CD14-positive monocyte (primary cell): ENCODE data around the gene TIPARP. TPM values are rescaled to one million over a fixed set of nuclear protein-coding genes. Genes with fewer than 3 reads are reported as not detected.

Source experiments
- DNase-seq, 3 donors: peaks; one replicate each; pipeline ENCODE4 v3.0.0-alpha.2; 2011 to 2022
- H2AFZ ChIP-seq: 2 replicates; pipeline ENCODE4 v1.6.0; 2012; ENCODE audit warnings: mild to moderate bottlenecking, low read depth, low read length, inconsistent platforms; ENCODE audit not compliant: insufficient read depth, poor library complexity, severe bottlenecking
- H3K27ac ChIP-seq, 2 donors: 1 replicate in 1 of 2; 2 replicates in 1 of 2; pipeline ENCODE4 v1.5.1; 2012 to 2013; ENCODE audit warnings: low read length in 2 of 2, control low read depth in 1 of 2, inconsistent platforms in 1 of 2, low read depth in 1 of 2, mild to moderate bottlenecking in 1 of 2
- H3K27me3 ChIP-seq, 2 donors: one replicate each; pipeline versions ENCODE4 v1.6.0 to v1.6.1; 2011 to 2013; ENCODE audit warnings: low read length in 2 of 2; ENCODE audit not compliant: control insufficient read depth in 2 of 2, insufficient read depth in 2 of 2
- H3K36me3 ChIP-seq, 2 donors: replicated peaks in 1 of 2; 1 replicate in 1 of 2; 2 replicates in 1 of 2; pipeline versions ENCODE4 v1.5.1 to v1.6.1; 2012 to 2013; ENCODE audit warnings: low read length in 2 of 2, control low read depth in 1 of 2, inconsistent platforms in 1 of 2, mild to moderate bottlenecking in 1 of 2; ENCODE audit not compliant: insufficient read depth in 2 of 2, control insufficient read depth in 1 of 2
- H3K4me1 ChIP-seq, 2 donors: 1 replicate in 1 of 2; 2 replicates in 1 of 2; pipeline versions ENCODE4 v1.5.1 to v1.6.1; 2012 to 2013; ENCODE audit warnings: low read length in 2 of 2, control low read depth in 1 of 2, inconsistent platforms in 1 of 2, mild to moderate bottlenecking in 1 of 2, moderate library complexity in 1 of 2; ENCODE audit not compliant: insufficient read depth in 2 of 2, control insufficient read depth in 1 of 2
- H3K4me2 ChIP-seq: replicated peaks from 2 replicates; pipeline ENCODE3; 2012; ENCODE audit warnings: low read length, moderate library complexity, mild to moderate bottlenecking; ENCODE audit not compliant: poor library complexity, severe bottlenecking; ENCODE audit errors: extremely low read depth
- H3K4me3 ChIP-seq, 3 experiments: fragments of 200-600 bp in 1 of 3; sonication (generic) in 1 of 3; replicated peaks in 1 of 3; 1 replicate in 2 of 3; 2 replicates in 1 of 3; pipeline ENCODE4 v1.5.1; 2011 to 2013; ENCODE audit warnings: low read length in 3 of 3, mild to moderate bottlenecking in 3 of 3, control low read depth in 2 of 3, low read depth in 2 of 3, inconsistent platforms in 1 of 3, moderate library complexity in 1 of 3
- H3K79me2 ChIP-seq: 2 replicates; pipeline ENCODE4 v1.6.0; 2012; ENCODE audit warnings: mild to moderate bottlenecking, control low read depth, inconsistent platforms, low read length, moderate library complexity; ENCODE audit not compliant: insufficient read depth
- H3K9ac ChIP-seq: 2 replicates; pipeline ENCODE4 v1.6.0; 2017; ENCODE audit warnings: low read length, mild to moderate bottlenecking; ENCODE audit not compliant: insufficient read depth, poor library complexity, severe bottlenecking
- H3K9me3 ChIP-seq, 2 donors: replicated peaks in 1 of 2; 1 replicate in 1 of 2; 2 replicates in 1 of 2; pipeline versions ENCODE4 v1.5.1 to v1.6.1; 2012 to 2013; ENCODE audit warnings: low read length in 2 of 2, control low read depth in 1 of 2; ENCODE audit not compliant: control insufficient read depth in 1 of 2, insufficient read depth in 1 of 2
- H4K20me1 ChIP-seq: 2 replicates; pipeline ENCODE4 v1.6.0; 2012; ENCODE audit warnings: mild to moderate bottlenecking, low read length, control low read depth, moderate library complexity; ENCODE audit not compliant: insufficient read depth
- H3K27ac Mint-ChIP-seq, 7 donors: one replicate each; pipeline ENCODE4 v1.8.0; 2020; ENCODE audit warnings: mild to moderate bottlenecking in 7 of 7, mixed read lengths in 7 of 7, moderate library complexity in 6 of 7, inconsistent platforms in 2 of 7
- H3K27me3 Mint-ChIP-seq, 3 donors: one replicate each; pipeline ENCODE4 v1.8.0; 2021 to 2022; ENCODE audit warnings: low read depth in 3 of 3, mild to moderate bottlenecking in 3 of 3, mixed read lengths in 3 of 3, moderate library complexity in 3 of 3, inconsistent platforms in 1 of 3
- H3K36me3 Mint-ChIP-seq, 2 donors: one replicate each; pipeline ENCODE4 v1.8.0; 2020; ENCODE audit warnings: mixed read lengths in 2 of 2, inconsistent platforms in 1 of 2, mild to moderate bottlenecking in 1 of 2
- H3K4me1 Mint-ChIP-seq: one replicate; pipeline ENCODE4 v1.8.0; 2020; ENCODE audit warnings: mild to moderate bottlenecking, mixed read lengths
- H3K4me3 Mint-ChIP-seq, 2 donors: one replicate each; pipeline ENCODE4 v1.8.0; 2020; ENCODE audit warnings: mild to moderate bottlenecking in 2 of 2, mixed read lengths in 2 of 2, moderate library complexity in 1 of 2
- H3K9me3 Mint-ChIP-seq, 7 donors: one replicate each; pipeline ENCODE4 v1.8.0; 2020 to 2022; ENCODE audit warnings: mixed read lengths in 7 of 7, mild to moderate bottlenecking in 6 of 7, moderate library complexity in 6 of 7, inconsistent platforms in 2 of 7
- WGBS: methylation state at CpG from one replicate; pipeline ENCODE4 v1.1.5; 2013; ENCODE audit warnings: missing lambda C conversion rate; ENCODE audit not compliant: insufficient coverage; 5-methylcytosine and 5-hydroxymethylcytosine counted together
- intact Hi-C, 2 donors: fragments of 100-400 bp; cut with micrococcal nuclease; formaldehyde crosslinking; loops; one replicate each; pipeline versions ENCODE4 v1.15.0 to v1.15.1; 2023
- polyA plus RNA-seq, 3 donors: library from polyadenylated mRNA; depleted of rRNA in 1 of 3; unstranded in 2 of 3; stranded (reverse) in 1 of 3; fragments of 300-500 nt in 2 of 3; fragments of >200 nt in 1 of 3; fragmentation: Illumina TruSeq in 2 of 3; gene quantifications; 1 replicate in 2 of 3; 2 replicates in 1 of 3; pipeline ENCODE4 v1.2.3, GENCODE V29; 2012 to 2021
- TF ChIP-seq, protein P1 (sequence below): fragments of 200-600 bp; IDR thresholded peaks from one replicate; pipeline ENCODE4 v1.8.0; 2022; ENCODE audit warnings: antibody characterized with exemption, mild to moderate bottlenecking

The TIPARP gene
- polyA plus RNA-seq, 3 donors, result 12.7 to 42.5 (median 16.7) TPM

DNA sequence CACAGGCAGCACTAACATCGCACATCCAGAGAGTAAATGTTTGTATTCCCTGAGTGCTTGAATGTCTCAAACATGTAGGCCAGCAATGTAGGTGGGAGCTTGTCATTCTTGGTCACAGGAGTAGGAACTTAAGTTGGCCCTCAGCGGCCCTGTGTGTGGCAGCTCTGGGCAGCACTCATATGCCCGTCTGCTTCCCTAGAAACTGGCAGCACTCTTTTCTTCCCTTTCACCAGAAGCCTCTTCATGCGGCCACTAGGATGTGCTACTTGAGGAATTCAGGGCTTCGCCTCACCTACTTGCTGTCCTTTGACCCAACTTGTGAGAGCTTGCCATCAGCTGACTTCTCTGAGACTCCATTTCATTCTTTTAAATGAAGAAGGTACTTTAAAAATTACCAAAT, 69.5 kb downstream of the TIPARP start:
- Mint-ChIP-seq H3K9me3 (peaks cover 0 to 10% (median 4%) of the 10 kb centered on the region in 7 donors), H3K27ac (peak overlapping the region in 1 of 7 donors; percentile 21), H3K36me3 (no peaks in the 10 kb centered on the region), H3K4me3 (no peak overlapping the region), H3K27me3 (peaks cover 0 to under 1% (median 0%) of the 10 kb centered on the region in 3 donors), H3K4me1 (no peaks in the 10 kb centered on the region)
- Histone ChIP-seq H3K4me2 (no peak overlapping the region), H3K79me2 (no peaks in the 10 kb centered on the region), H3K9ac (no peak overlapping the region), H3K4me1 (no peaks in the 10 kb centered on the region), H3K27me3 (no peaks in the 10 kb centered on the region), H3K4me3 (no peak overlapping the region), H2AFZ (no peak overlapping the region), H3K9me3 (no peaks in the 10 kb centered on the region), H3K36me3 (no peaks in the 10 kb centered on the region), H3K27ac (no peak overlapping the region), H4K20me1 (no peaks in the 10 kb centered on the region)
- intact Hi-C loops, result no loop called here
- TF ChIP-seq, protein P1, sequence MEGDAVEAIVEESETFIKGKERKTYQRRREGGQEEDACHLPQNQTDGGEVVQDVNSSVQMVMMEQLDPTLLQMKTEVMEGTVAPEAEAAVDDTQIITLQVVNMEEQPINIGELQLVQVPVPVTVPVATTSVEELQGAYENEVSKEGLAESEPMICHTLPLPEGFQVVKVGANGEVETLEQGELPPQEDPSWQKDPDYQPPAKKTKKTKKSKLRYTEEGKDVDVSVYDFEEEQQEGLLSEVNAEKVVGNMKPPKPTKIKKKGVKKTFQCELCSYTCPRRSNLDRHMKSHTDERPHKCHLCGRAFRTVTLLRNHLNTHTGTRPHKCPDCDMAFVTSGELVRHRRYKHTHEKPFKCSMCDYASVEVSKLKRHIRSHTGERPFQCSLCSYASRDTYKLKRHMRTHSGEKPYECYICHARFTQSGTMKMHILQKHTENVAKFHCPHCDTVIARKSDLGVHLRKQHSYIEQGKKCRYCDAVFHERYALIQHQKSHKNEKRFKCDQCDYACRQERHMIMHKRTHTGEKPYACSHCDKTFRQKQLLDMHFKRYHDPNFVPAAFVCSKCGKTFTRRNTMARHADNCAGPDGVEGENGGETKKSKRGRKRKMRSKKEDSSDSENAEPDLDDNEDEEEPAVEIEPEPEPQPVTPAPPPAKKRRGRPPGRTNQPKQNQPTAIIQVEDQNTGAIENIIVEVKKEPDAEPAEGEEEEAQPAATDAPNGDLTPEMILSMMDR, result no peak
- no peak for DNase-seq
- no CpG with 5 or more reads among the region's 5 CpGs for WGBS

DNA sequence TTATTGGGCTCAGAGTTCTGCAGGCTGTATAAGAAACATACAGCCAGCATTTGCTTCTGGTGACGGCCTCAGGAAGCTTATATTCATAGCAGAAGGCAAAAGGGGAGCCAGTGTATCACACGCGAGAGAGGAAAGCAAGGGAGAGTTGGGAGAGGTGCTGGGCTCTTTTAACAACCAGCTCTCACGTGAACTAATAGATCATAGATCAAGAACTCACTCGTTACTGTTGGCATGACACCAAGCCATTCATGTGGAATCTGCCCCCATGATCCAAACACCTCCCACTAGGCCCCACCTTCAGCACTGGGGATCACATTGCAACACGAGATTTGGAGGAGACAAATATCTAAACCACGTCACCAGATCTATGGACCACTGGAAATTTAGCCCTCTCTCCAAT, 70.2 kb downstream of the TIPARP start:
- H3K9me3 ChIP-seq, result no peaks in the 10 kb centered on the region
- no peaks in the 10 kb centered on the region for H3K36me3 ChIP-seq
- H3K27ac ChIP-seq, result no peak overlapping the region
- TF ChIP-seq, protein P1, result no peak
- H3K4me1 Mint-ChIP-seq, result no peaks in the 10 kb centered on the region
- H3K4me3 ChIP-seq, result no peak overlapping the region
- H3K4me3 Mint-ChIP-seq, result no peak overlapping the region
- intact Hi-C loops, result no loop called here
- no peak overlapping the region for H3K4me2 ChIP-seq
- no peaks in the 10 kb centered on the region for H3K27me3 ChIP-seq
- peaks cover 0 to 10% (median 4%) of the 10 kb centered on the region in 7 donors for H3K9me3 Mint-ChIP-seq
- H3K27me3 Mint-ChIP-seq, result no peaks in the 10 kb centered on the region
- 100% methylated on average over 4 of the region's 7 CpGs for WGBS
- no peak overlapping the region for H3K27ac Mint-ChIP-seq
- H4K20me1 ChIP-seq, result no peaks in the 10 kb centered on the region
- no peak overlapping the region for H3K9ac ChIP-seq
- no peaks in the 10 kb centered on the region for H3K4me1 ChIP-seq
- no peak for DNase-seq
- H3K79me2 ChIP-seq, result no peaks in the 10 kb centered on the region
- no peak overlapping the region for H2AFZ ChIP-seq
- H3K36me3 Mint-ChIP-seq, result no peaks in the 10 kb centered on the region
